CD4-positive, alpha-beta T cell treated with Interleukin-17A for 1 hour (primary cell): ENCODE data around the gene RNF34.
A peak's percentile ranks its signal among the peaks of the same experiment; 100 is the strongest.

ENCODE experiments used
- DNase-seq: peaks from one replicate; pipeline ENCODE4 v3.0.0-alpha.2; 2020

The RNF34 gene

GRCh38 chr12:121390856-121391255, 9.1 kb upstream of the RNF34 start:
- no peak for DNase-seq

GRCh38 chr12:121391619-121392324, 8.1 kb upstream of the RNF34 start:
- peak; percentile 46 for DNase-seq

- DNase-seq, result no peak
Measured at GRCh38 chr12:121392325-121392716, 7.6 kb upstream of the RNF34 start.

GRCh38 chr12:121397521-121397920, 2.4 kb upstream of the RNF34 start:
- no peak for DNase-seq

- DNase-seq, result no peak
Measured at GRCh38 chr12:121398355-121398754, 1.6 kb upstream of the RNF34 start.

GRCh38 chr12:121400332-121401139, 618 bp downstream of the RNF34 start:
- peak; percentile 72 for DNase-seq

GRCh38 chr12:121403721-121404120, 3.8 kb downstream of the RNF34 start:
- no peak for DNase-seq

GRCh38 chr12:121404734-121405133, 4.8 kb downstream of the RNF34 start:
- DNase-seq, result no peak

GRCh38 chr12:121405211-121405610, 5.3 kb downstream of the RNF34 start:
- no peak for DNase-seq

- no peak for DNase-seq
Measured at GRCh38 chr12:121413917-121414316, 14.0 kb downstream of the RNF34 start.

- DNase-seq, result no peak
Measured at GRCh38 chr12:121417847-121418246, 17.9 kb downstream of the RNF34 start.

GRCh38 chr12:121420109-121420508, 20.2 kb downstream of the RNF34 start:
- DNase-seq, result no peak

- DNase-seq, result no peak
Measured at GRCh38 chr12:121423253-121423652, 23.3 kb downstream of the RNF34 start.

- no peak for DNase-seq
Measured at GRCh38 chr12:121423682-121424623, 24.0 kb downstream of the RNF34 start.

- DNase-seq, result no peak
Measured at GRCh38 chr12:121424624-121424975, 24.7 kb downstream of the RNF34 start.

- DNase-seq, result no peak
Measured at GRCh38 chr12:121427556-121428050, 27.7 kb downstream of the RNF34 start.

- no peak for DNase-seq
Measured at GRCh38 chr12:121428883-121429282, 29.0 kb downstream of the RNF34 start.

- no peak for DNase-seq
Measured at GRCh38 chr12:121430833-121431415, 31.0 kb downstream of the RNF34 start.

GRCh38 chr12:121432740-121433480, 33.0 kb downstream of the RNF34 start:
- no peak for DNase-seq

- DNase-seq, result no peak
Measured at GRCh38 chr12:121436706-121437105, 36.8 kb downstream of the RNF34 start.

GRCh38 chr12:121438905-121439304, 39.0 kb downstream of the RNF34 start:
- DNase-seq, result no peak

GRCh38 chr12:121439715-121440114, 39.8 kb downstream of the RNF34 start:
- DNase-seq, result no peak
